Right lobe of liver (tissue), 6 donors: Measurements from ENCODE around the gene EFCAB10. TPM values are rescaled to one million over a fixed set of nuclear protein-coding genes. Genes with fewer than 3 reads are reported as not detected.
A peak's percentile ranks its signal among the peaks of the same experiment; 100 is the strongest.

ENCODE experiments used
- ATAC-seq, 4 donors: fragments of 200-7000 bp; cut with Tn5 transposase; one replicate each; pipeline ENCODE4 v1.9.1; 2020; ENCODE audit warnings: mild to moderate bottlenecking in 4 of 4, moderate library complexity in 4 of 4
- DNase-seq, 3 donors: peaks; one replicate each; pipeline ENCODE4 v3.0.0-alpha.2; 2020
- H3K27ac ChIP-seq, 3 donors: fragments of 200-600 bp; one replicate each; pipeline ENCODE4 v1.8.0; 2022
- H3K27me3 ChIP-seq, 2 donors: fragments of 200-600 bp; one replicate each; pipeline ENCODE4 v1.8.0; 2022
- H3K36me3 ChIP-seq, 4 donors: fragments of 200-600 bp; sonication (generic) in 1 of 4; one replicate each; pipeline versions ENCODE4 v1.5.1 to v1.8.0; 2017 to 2022; ENCODE audit warnings: control low read depth in 1 of 4
- H3K4me1 ChIP-seq, 4 donors: fragments of 200-600 bp; sonication (generic) in 1 of 4; one replicate each; pipeline versions ENCODE4 v1.5.1 to v1.8.0; 2017 to 2022; ENCODE audit warnings: control low read depth in 1 of 4
- H3K4me3 ChIP-seq, 3 donors: fragments of 200-600 bp; one replicate each; pipeline ENCODE4 v1.8.0; 2022
- H3K9me3 ChIP-seq, 4 donors: fragments of 200-600 bp; sonication (generic) in 1 of 4; one replicate each; pipeline versions ENCODE4 v1.5.1 to v1.8.0; 2017 to 2022; ENCODE audit warnings: control low read depth in 1 of 4
- CTCF ChIP-seq, 4 donors: fragments of 200-600 bp in 3 of 4; fragments of 450-650 bp in 1 of 4; IDR thresholded peaks; one replicate each; pipeline versions ENCODE4 v1.5.1 to v1.8.0; 2016 to 2022; ENCODE audit warnings: antibody characterized with exemption in 4 of 4, mild to moderate bottlenecking in 2 of 4
- POLR2A ChIP-seq: fragments of 450-650 bp; IDR thresholded peaks from one replicate; pipeline ENCODE4 v1.6.1; 2017; ENCODE audit warnings: antibody characterized with exemption, mild to moderate bottlenecking
- WGBS: methylation state at CpG from one replicate; pipeline ENCODE4 v1.1.6; 2018; ENCODE audit warnings: low coverage, low lambda C conversion rate; ENCODE audit not compliant: insufficient coverage; ENCODE audit errors: missing lambda C conversion rate; 5-methylcytosine and 5-hydroxymethylcytosine counted together
- intact Hi-C, 2 donors: fragments of 100-400 bp; cut with DNase I; formaldehyde crosslinking; loops; one replicate each; pipeline versions ENCODE4 v1.11.2 to v1.14.1; 2022
- total RNA-seq, 6 experiments: library from RNA; depleted of rRNA in 2 of 6; stranded (reverse); fragments of >200 nt in 2 of 6; fragmentation: NEBNext Ultra II Directional in 3 of 6; extraction: Animal tissue kit (Norgen Biotek cat#: 25700) in 3 of 6; gene quantifications; one replicate each; pipeline versions ENCODE4 v1.1.0 to v1.2.4, GENCODE V29; 2016 to 2023
- donor health status: DM: no; HTN: yes; CAD: no.
- donor health status: DM: no; HTN: no; CAD: no.
- donor health status: DM: no; HTN: no; CAD: no.
- donor health status: DM: no; HTN: yes; CAD: no.
- donor health status: DM: no; HTN: yes; CAD: no.

The EFCAB10 gene
- total RNA-seq, 6 experiments from 2014 or later: not detected

- Histone ChIP-seq H3K4me1 (no peaks in the 10 kb centered on the region), H3K36me3 (peaks cover 0 to 29% (median 9%) of the 10 kb centered on the region in 4 donors), H3K9me3 (no peaks in the 10 kb centered on the region), H3K4me3 (no peak overlapping the region), H3K27ac (no peak overlapping the region), H3K27me3 (no peaks in the 10 kb centered on the region)
- DNase-seq: no peak
- no peak for ATAC-seq
- TF ChIP-seq POLR2A: no peak
- no peak for TF ChIP-seq CTCF (IDR thresholded peaks at IDR 0.05)
- intact Hi-C loops: no loop called here
- WGBS: 86% methylated on average over 10 of the region's 15 CpGs
Observed at GRCh38 chr7:105622106-105622731, 40.9 kb upstream of the EFCAB10 start.

- ATAC-seq (peak in 1 of 4 donors; percentile 28), DNase-seq (no peak)
- WGBS: 53% methylated on average over 3 of the region's 3 CpGs
- Histone ChIP-seq H3K4me1 (no peaks in the 10 kb centered on the region), H3K9me3 (no peaks in the 10 kb centered on the region), H3K4me3 (no peak overlapping the region), H3K36me3 (peaks cover 0 to 29% (median 9%) of the 10 kb centered on the region in 4 donors), H3K27ac (no peak overlapping the region), H3K27me3 (no peaks in the 10 kb centered on the region)
- TF ChIP-seq CTCF (IDR thresholded peaks at IDR 0.05) (no peak), POLR2A (no peak)
- intact Hi-C loops: no loop called here
Observed at GRCh38 chr7:105621617-105622016, 40.3 kb upstream of the EFCAB10 start.

- no peak for ATAC-seq
- intact Hi-C loops: no loop called here
- no peaks in the 10 kb centered on the region for H3K27me3 ChIP-seq
- no peaks in the 10 kb centered on the region for H3K4me1 ChIP-seq
- WGBS: 42% methylated on average over 2 of the region's 2 CpGs
- H3K4me3 ChIP-seq: no peak overlapping the region
- no peak for DNase-seq
- no peak overlapping the region for H3K27ac ChIP-seq
- TF ChIP-seq POLR2A: no peak
- no peak for TF ChIP-seq CTCF (IDR thresholded peaks at IDR 0.05)
- H3K36me3 ChIP-seq: peaks cover 0 to 29% (median 9%) of the 10 kb centered on the region in 4 donors
- no peaks in the 10 kb centered on the region for H3K9me3 ChIP-seq
Observed at GRCh38 chr7:105621176-105621575, 39.9 kb upstream of the EFCAB10 start.

- DNase-seq (no peak), ATAC-seq (no peak)
- intact Hi-C loops: no loop called here
- Histone ChIP-seq H3K9me3 (no peaks in the 10 kb centered on the region), H3K36me3 (peaks cover 0 to 32% (median 9%) of the 10 kb centered on the region in 4 donors), H3K4me1 (no peaks in the 10 kb centered on the region), H3K27ac (no peak overlapping the region), H3K4me3 (no peak overlapping the region), H3K27me3 (no peaks in the 10 kb centered on the region)
- 100% methylated on average over 3 of the region's 4 CpGs for WGBS
- no peak for TF ChIP-seq POLR2A
- no peak for TF ChIP-seq CTCF (IDR thresholded peaks at IDR 0.05)
Observed at GRCh38 chr7:105619590-105619989, 38.3 kb upstream of the EFCAB10 start.

GRCh38 chr7:105618016-105618296, 36.7 kb upstream of the EFCAB10 start:
- TF ChIP-seq CTCF (IDR thresholded peaks at IDR 0.05) (no peak), POLR2A (no peak)
- no peak overlapping the region for H3K4me3 ChIP-seq
- DNase-seq: no peak
- peaks cover 0 to 32% (median 4%) of the 10 kb centered on the region in 4 donors for H3K36me3 ChIP-seq
- H3K4me1 ChIP-seq: no peaks in the 10 kb centered on the region
- intact Hi-C loops: no loop called here
- H3K27me3 ChIP-seq: no peaks in the 10 kb centered on the region
- 100% methylated on average over 1 of the region's 5 CpGs for WGBS
- no peaks in the 10 kb centered on the region for H3K9me3 ChIP-seq
- no peak for ATAC-seq
- no peak overlapping the region for H3K27ac ChIP-seq
